CD4-positive, alpha-beta T cell (primary cell): ENCODE data around the gene FCRLA. TPM values are rescaled to one million over a fixed set of nuclear protein-coding genes. Genes with fewer than 3 reads are reported as not detected.

Experiments used
- ATAC-seq: fragments of 200-7000 bp; cut with Tn5 transposase; one replicate; pipeline ENCODE4 v1.10.0; 2022; ENCODE audit warnings: mild to moderate bottlenecking; ENCODE audit not compliant: poor library complexity
- CTCF ChIA-PET: fragments of 350-600 bp; sonication (Branson Sonifier 250); formaldehyde crosslinking; loops from one replicate; lab custom pipeline; 2021; ENCODE audit warnings: antibody characterized with exemption, inconsistent platforms; lab: Charles Lee
- POLR2A ChIA-PET: fragments of 350-600 bp; sonication (Branson Sonifier 250); formaldehyde crosslinking; loops from one replicate; lab custom pipeline; 2021; ENCODE audit warnings: antibody characterized with exemption, inconsistent platforms; lab: Charles Lee
- DNase-seq, 14 experiments: peaks; one replicate each; pipeline ENCODE4 v3.0.0-alpha.2; 2013 to 2020; ENCODE audit warnings: mixed read lengths in 2 of 14
- H3K27ac ChIP-seq, 2 donors: one replicate each; pipeline versions ENCODE4 v1.5.1 to v1.7.0; 2013; ENCODE audit warnings: low read length in 2 of 2, low read depth in 1 of 2, mild to moderate bottlenecking in 1 of 2
- H3K27me3 ChIP-seq, 2 experiments: 1 replicate in 1 of 2; 2 replicates in 1 of 2; pipeline versions ENCODE4 v1.6.1 to v1.7.0; 2013; ENCODE audit warnings: low read length in 2 of 2, control low read depth in 1 of 2, mild to moderate bottlenecking in 1 of 2, moderate library complexity in 1 of 2; ENCODE audit not compliant: insufficient read depth in 2 of 2, control insufficient read depth in 1 of 2
- H3K36me3 ChIP-seq: one replicate; pipeline ENCODE4 v1.6.1; 2013; ENCODE audit warnings: low read length, control low read depth; ENCODE audit not compliant: insufficient read depth
- H3K4me1 ChIP-seq: one replicate; pipeline ENCODE4 v1.6.1; 2013; ENCODE audit warnings: low read length, control low read depth; ENCODE audit not compliant: insufficient read depth
- H3K4me3 ChIP-seq: one replicate; pipeline ENCODE4 v1.5.1; 2013; ENCODE audit warnings: mild to moderate bottlenecking, low read length, moderate library complexity
- H3K9me3 ChIP-seq, 2 experiments: 1 replicate in 1 of 2; 2 replicates in 1 of 2; pipeline versions ENCODE4 v1.6.1 to v1.7.0; 2013; ENCODE audit warnings: low read length in 2 of 2, mild to moderate bottlenecking in 2 of 2, control low read depth in 1 of 2, moderate library complexity in 1 of 2; ENCODE audit not compliant: control insufficient read depth in 1 of 2, insufficient read depth in 1 of 2
- H3K27ac Mint-ChIP-seq: one replicate; pipeline ENCODE4 v1.8.0; 2020; ENCODE audit warnings: mixed read lengths
- H3K27me3 Mint-ChIP-seq: one replicate; pipeline ENCODE4 v1.8.0; 2021; ENCODE audit warnings: mixed read lengths
- H3K36me3 Mint-ChIP-seq: one replicate; pipeline ENCODE4 v1.8.0; 2021; ENCODE audit warnings: low read depth, mixed read lengths
- H3K4me1 Mint-ChIP-seq: one replicate; pipeline ENCODE4 v1.8.0; 2021; ENCODE audit warnings: low read depth, mixed read lengths
- H3K4me3 Mint-ChIP-seq: one replicate; pipeline ENCODE4 v1.8.0; 2020; ENCODE audit warnings: mild to moderate bottlenecking, mixed read lengths
- H3K9me3 Mint-ChIP-seq: one replicate; pipeline ENCODE4 v1.8.0; 2020; ENCODE audit warnings: mixed read lengths
- intact Hi-C, 2 experiments: fragments of 100-400 bp; cut with DNase I in 1 of 2; cut with micrococcal nuclease in 1 of 2; formaldehyde crosslinking; loops; one replicate each; pipeline versions ENCODE4 v1.15.1 to v1.9.0; 2023 to 2025; cut with DNase I, micrococcal nuclease
- total RNA-seq, 174 experiments: library from RNA in 2 of 174; stranded (reverse) in 2 of 174; gene quantifications; one replicate each; pipeline ENCODE4 v1.2.3 and lab custom pipeline; 2021 to 2026
- TF ChIP-seq, protein P1 (sequence below): fragments of 200-600 bp; IDR thresholded peaks from one replicate; pipeline ENCODE4 v1.8.0; 2022; ENCODE audit warnings: antibody characterized with exemption, mild to moderate bottlenecking

The FCRLA gene
- total RNA-seq, 2 experiments from 2014 or later = not detected

DNA sequence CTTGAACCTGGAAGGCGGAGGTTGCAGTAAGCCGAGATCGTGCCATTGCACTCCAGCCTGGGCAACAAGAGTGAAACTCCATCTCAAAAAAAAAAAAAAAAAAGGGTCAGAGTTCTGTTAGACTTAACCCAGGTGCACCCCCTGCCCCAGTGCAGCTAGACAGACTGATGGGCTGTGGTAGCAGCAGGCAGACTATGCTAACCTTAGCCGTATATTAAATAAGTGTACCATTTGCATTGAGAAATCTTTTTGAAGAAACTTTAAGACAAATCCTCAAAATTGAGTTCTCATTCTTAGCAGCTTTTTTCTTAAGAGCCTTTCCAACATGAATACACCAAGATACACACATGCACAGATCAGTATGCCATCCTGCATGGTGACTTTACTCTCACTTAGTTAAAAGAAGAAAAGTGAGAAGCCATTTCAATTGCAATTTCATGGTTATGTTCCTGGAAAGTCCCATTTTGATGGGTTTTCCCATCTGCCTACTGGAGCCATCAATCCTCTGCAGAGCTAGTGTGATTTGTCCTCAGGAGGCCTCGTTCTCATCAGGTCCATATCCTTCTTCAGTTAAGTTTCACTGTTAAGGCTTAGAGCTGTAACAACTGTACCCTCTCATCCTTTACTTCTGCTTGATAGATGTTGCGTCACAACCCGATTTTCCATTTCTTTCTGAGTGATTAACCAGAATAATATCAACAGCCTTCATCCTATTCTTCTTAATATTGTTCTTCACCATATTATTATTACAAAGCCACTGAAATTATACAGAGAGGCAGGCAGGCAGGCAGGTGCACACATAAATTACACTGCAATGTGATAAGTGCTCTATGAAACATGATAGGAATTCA, 21.6 kb downstream of the FCRLA start:
- Histone ChIP-seq H3K4me1 (peaks cover 33% of the 10 kb centered on the region), H3K4me3 (no peak overlapping the region), H3K27me3 (peaks cover 0 to 3% of the 10 kb centered on the region in 2 experiments), H3K27ac (no peak overlapping the region), H3K9me3 (no peaks in the 10 kb centered on the region), H3K36me3 (no peaks in the 10 kb centered on the region)
- H3K4me3 Mint-ChIP-seq = peak overlapping the region; percentile 28
- peaks cover 3% of the 10 kb centered on the region for H3K36me3 Mint-ChIP-seq
- CTCF ChIA-PET = interaction anchor here (0.7 to 1.7 kb wide), 4 partner anchors 10 to 16 kb away, joined by 3 to 6 read pairs (median 3); no protein-coding TSS in a partner anchor
- peaks cover 28% of the 10 kb centered on the region for H3K27me3 Mint-ChIP-seq
- H3K9me3 Mint-ChIP-seq = no peaks in the 10 kb centered on the region
- intact Hi-C loops = no loop called here
- ATAC-seq = no peak
- TF ChIP-seq, protein P1, sequence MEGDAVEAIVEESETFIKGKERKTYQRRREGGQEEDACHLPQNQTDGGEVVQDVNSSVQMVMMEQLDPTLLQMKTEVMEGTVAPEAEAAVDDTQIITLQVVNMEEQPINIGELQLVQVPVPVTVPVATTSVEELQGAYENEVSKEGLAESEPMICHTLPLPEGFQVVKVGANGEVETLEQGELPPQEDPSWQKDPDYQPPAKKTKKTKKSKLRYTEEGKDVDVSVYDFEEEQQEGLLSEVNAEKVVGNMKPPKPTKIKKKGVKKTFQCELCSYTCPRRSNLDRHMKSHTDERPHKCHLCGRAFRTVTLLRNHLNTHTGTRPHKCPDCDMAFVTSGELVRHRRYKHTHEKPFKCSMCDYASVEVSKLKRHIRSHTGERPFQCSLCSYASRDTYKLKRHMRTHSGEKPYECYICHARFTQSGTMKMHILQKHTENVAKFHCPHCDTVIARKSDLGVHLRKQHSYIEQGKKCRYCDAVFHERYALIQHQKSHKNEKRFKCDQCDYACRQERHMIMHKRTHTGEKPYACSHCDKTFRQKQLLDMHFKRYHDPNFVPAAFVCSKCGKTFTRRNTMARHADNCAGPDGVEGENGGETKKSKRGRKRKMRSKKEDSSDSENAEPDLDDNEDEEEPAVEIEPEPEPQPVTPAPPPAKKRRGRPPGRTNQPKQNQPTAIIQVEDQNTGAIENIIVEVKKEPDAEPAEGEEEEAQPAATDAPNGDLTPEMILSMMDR = no peak
- H3K27ac Mint-ChIP-seq = no peak overlapping the region
- peak in 2 of 14 experiments; percentile 43 to 48 for DNase-seq
- peaks cover 37% of the 10 kb centered on the region for H3K4me1 Mint-ChIP-seq
- POLR2A ChIA-PET = interaction anchor here (1.3 to 4.7 kb wide), 2 partner anchors 10 to 105 kb away, joined by 3 to 38 read pairs; no protein-coding TSS in a partner anchor

DNA sequence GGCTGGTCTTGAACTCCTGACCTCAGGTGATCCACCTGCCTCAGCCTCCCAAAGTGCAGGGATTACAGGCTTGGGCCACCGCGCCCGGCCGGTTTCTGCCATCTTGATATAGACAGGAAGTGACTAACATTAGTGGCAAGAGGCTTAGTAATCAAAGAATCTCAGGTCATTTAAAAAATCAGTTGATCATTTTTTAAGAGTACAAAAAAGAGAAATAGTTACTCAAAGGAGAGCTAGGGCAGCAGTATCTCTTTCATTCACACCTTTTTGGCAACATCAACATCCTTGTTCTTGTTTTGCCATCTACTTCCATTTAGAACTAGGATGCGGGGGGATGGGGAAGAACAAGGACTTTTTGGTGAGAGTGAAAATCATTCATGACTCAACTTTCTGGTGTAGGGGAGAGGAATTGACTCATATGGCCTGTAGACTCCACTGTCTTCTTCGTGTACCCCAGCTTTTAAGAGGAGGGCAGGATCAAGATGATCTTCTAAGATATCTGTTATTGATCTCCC, 23.1 kb downstream of the FCRLA start:
- no peak for ATAC-seq
- Mint-ChIP-seq H3K27me3 (peaks cover 21% of the 10 kb centered on the region), H3K36me3 (peaks cover 3% of the 10 kb centered on the region), H3K27ac (no peak overlapping the region), H3K4me1 (peaks cover 37% of the 10 kb centered on the region), H3K9me3 (no peaks in the 10 kb centered on the region), H3K4me3 (no peak overlapping the region)
- TF ChIP-seq, protein P1 = no peak
- DNase-seq = peak in 4 of 14 experiments; percentile 44 to 56 (median 48)
- CTCF ChIA-PET = interaction anchor here (0.6 to 1.7 kb wide), 5 partner anchors 8 to 83 kb away, joined by 3 to 6 read pairs (median 4); no protein-coding TSS in a partner anchor
- Histone ChIP-seq H3K36me3 (no peaks in the 10 kb centered on the region), H3K4me1 (peaks cover 33% of the 10 kb centered on the region), H3K27ac (no peak overlapping the region), H3K27me3 (peaks cover 0 to 3% of the 10 kb centered on the region in 2 experiments), H3K9me3 (no peaks in the 10 kb centered on the region), H3K4me3 (no peak overlapping the region)
- POLR2A ChIA-PET = interaction anchor here (1.0 to 1.3 kb wide), 2 partner anchors 19 to 107 kb away, joined by 3 to 4 read pairs; partner anchors contain the start of gene DUSP12
- intact Hi-C loops = no loop called here

DNA sequence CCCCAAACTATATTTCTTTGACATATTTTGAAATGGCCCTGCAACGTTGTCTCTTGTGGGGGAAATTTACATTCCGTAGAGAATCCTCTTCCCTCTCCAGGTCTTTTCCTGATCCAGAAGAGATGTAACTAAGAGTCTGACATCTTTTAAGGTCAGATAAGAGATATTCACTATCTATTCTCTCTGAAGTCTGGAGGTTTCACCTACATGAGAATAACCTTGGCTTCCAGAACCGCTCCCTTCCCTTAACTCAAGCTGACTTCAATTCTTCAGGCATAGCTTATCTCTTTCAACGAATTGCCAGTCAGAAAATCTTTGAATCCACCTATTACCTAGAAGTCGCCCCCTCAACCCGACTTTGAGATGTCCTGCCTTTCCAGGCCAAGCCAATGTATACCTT, 24.2 kb downstream of the FCRLA start:
- Mint-ChIP-seq H3K27me3 (peaks cover 29% of the 10 kb centered on the region), H3K4me3 (no peak overlapping the region), H3K36me3 (peaks cover 3% of the 10 kb centered on the region), H3K27ac (no peak overlapping the region), H3K9me3 (no peaks in the 10 kb centered on the region), H3K4me1 (peaks cover 30% of the 10 kb centered on the region)
- intact Hi-C loops = no loop called here
- H3K27ac ChIP-seq = no peak overlapping the region
- no peaks in the 10 kb centered on the region for H3K27me3 ChIP-seq
- ChIA-PET CTCF (no interaction called here), POLR2A (no interaction called here)
- DNase-seq (no peak), ATAC-seq (no peak)
- no peak overlapping the region for H3K4me3 ChIP-seq
- no peaks in the 10 kb centered on the region for H3K9me3 ChIP-seq
- no peaks in the 10 kb centered on the region for H3K36me3 ChIP-seq
- peaks cover 25% of the 10 kb centered on the region for H3K4me1 ChIP-seq
- TF ChIP-seq, protein P1 = no peak
